HG03565 (cell line): Measurements from ENCODE around the gene L1TD1.
"Not testable (repeated sequence)": the region's sequence is repeated elsewhere in the genome, so short reads cannot be mapped to it uniquely, and the experiment has no call there.

Source experiments
- ATAC-seq: cut with Tn5 transposase; IDR thresholded peaks from one replicate; pipeline ENCODE4 v1.9.1; 2021; ENCODE audit warnings: mild to moderate bottlenecking, moderate library complexity; ENCODE audit not compliant: unreplicated experiment

The L1TD1 gene

GRCh38 chr1:62198069-62198780 is 3.6 kb downstream of the L1TD1 start:
- no peak for ATAC-seq

GRCh38 chr1:62198781-62199125 is 4.1 kb downstream of the L1TD1 start:
- no peak for ATAC-seq

- no peak for ATAC-seq
Measured at GRCh38 chr1:62207187-62207586, 12.5 kb downstream of the L1TD1 start.

DNA sequence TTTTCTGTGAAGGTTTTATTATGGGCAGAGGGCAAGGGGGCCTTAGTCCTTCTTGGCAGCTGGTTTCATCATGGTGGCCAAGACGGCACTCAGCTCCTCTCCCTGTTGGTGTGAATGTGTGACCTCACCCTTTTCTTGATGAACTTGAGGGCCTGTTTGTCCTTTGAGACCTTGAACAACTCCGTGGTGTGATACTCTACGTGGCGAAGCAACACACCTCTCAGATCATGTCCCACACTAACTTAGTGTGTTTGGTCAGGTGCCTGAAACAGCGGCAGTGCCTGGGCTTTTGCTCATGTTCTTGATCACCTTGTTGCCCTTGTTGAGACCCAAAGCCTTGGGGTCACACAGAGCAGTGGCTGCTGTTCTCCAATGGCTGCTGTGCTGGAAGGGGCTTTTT is 13.4 kb downstream of the L1TD1 start:
- ATAC-seq: no peak

GRCh38 chr1:62208970-62209369 is 14.3 kb downstream of the L1TD1 start:
- ATAC-seq: no peak

- no peak for ATAC-seq
Measured at GRCh38 chr1:62209931-62210595, 15.4 kb downstream of the L1TD1 start.

DNA sequence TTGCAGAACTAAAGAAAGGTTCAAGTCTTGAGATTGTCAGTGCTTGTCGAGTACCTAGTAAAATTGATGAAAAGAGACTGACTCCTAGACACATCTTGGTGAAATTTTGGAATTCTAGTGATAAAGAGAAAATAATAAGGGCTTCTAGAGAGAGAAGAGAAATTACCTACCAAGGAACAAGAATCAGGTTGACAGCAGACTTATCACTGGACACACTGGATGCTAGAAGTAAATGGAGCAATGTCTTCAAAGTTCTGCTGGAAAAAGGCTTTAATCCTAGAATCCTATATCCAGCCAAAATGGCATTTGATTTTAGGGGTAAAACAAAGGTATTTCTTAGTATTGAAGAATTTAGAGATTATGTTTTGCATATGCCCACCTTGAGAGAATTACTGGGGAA is 16.3 kb downstream of the L1TD1 start:
- no peak for ATAC-seq

DNA sequence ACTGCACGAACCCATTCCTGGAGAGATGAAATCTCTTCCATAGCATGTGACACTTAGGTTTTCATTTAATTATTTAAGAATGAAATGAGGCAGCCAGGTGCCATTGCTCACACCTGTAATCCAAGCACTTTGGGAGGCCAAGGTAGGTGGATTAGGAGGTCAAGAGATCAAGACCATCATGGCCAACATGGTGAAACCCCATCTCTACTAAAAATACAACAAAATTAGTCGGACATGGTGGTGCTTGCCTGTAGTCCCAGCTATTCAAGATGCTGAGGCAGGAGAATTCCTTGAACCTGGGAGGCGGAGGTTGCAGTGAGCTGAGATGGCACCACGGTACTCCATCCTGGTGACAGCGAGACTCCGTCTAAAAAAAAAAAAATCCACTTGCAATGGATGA is 17.8 kb downstream of the L1TD1 start:
- no peak for ATAC-seq

GRCh38 chr1:62213075-62213914 is 18.6 kb downstream of the L1TD1 start:
- ATAC-seq: no peak

- ATAC-seq: no peak
Measured at GRCh38 chr1:62218604-62219003, 24.0 kb downstream of the L1TD1 start.

GRCh38 chr1:62220456-62220855 is 25.8 kb downstream of the L1TD1 start:
- ATAC-seq: not testable (repeated sequence)

DNA sequence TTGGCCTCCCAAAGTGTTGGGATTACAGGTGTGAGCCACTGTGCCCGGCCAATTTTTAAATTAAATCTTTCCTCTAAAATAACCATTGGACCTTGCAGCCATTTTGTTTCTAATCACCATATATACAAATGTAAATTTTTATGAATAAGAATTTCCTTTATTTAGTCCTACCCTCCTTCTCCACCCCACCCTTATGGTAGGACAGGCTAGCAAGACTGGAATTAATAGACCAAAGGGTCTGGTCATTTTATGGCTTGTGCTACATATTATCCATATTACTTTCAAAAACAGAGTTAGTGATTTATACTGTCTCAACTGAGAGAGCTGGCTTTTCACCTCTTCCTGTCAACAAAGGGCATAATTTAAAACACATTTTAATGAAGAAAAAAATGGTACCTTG is 26.5 kb downstream of the L1TD1 start:
- ATAC-seq: no peak

- no peak for ATAC-seq
Measured at GRCh38 chr1:62222321-62222720, 27.7 kb downstream of the L1TD1 start.

DNA sequence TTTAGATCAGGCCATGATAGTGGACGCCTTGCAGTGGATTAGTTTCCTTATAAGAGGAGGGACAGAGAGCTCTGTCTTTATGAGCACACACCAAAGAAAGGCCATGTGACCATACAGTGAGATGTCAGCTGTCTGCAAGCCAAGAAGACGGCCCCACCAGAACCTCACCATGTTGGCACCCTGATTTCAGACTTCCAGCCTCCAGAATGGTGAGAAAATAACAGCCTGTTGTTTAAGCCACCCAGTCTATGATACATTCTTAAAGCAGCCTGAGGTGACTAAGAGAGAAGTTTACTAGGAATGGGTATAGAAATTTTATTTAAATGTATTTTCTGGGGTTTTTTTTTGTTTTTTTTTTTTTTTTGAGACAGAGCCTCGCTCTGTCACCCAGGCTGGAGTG is 29.5 kb downstream of the L1TD1 start:
- no peak for ATAC-seq

DNA sequence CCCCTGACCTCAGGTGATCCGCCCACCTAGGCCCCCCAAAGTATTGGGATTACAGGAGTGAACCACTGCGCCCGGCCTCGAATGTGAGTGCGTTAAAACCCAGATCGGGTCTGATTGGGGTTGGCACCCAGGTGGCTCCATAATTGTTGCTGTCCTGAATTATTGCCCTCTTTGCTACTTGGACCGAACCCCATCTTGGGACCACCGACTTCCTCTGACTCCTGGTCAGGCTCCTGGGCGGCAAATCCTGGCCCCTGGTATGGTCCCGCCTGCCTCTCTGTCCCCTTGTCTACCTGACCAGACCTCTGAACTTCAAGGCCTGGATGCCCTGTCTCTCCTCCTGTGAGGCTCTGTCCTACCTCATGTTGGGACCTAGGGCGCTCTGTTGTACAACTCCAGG is 32.8 kb downstream of the L1TD1 start:
- ATAC-seq: no peak

DNA sequence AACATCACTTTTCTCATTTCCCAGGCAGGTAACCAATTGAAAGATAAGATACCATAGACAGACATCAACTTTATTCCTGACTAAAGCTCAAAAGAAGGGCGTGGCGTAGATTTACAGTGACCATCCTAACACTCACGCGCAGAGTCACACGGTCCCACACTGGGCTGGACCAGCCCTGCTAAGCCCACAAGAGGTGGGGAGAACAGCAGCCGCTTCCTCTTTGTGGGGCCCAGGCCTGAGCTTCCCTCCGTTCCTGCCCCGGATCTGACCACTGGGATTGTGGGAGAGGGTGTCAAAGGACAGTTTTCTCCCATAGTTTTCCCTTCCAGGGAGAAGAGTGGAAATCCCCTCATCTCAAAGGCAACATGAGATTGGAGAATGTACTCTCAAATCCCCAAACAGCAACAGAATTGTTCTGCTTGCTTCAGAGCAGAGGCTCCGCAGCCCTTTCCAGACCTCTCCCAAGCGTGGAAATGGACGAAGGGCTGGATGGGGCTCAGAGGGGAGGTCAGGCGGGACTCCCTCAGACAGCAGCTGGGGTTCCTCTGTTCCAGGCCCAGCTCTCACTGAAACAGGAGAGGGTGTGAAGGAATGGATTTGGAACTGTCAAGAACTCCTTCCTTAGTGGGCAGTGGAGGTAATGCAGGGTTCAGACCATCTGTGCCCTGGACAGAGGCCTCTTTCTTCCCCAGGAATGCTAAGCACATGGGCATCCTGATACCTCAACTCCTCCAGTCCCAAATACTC is 33.7 kb downstream of the L1TD1 start:
- no peak for ATAC-seq

- ATAC-seq: no peak
Measured at GRCh38 chr1:62228883-62229187, 34.2 kb downstream of the L1TD1 start.

DNA sequence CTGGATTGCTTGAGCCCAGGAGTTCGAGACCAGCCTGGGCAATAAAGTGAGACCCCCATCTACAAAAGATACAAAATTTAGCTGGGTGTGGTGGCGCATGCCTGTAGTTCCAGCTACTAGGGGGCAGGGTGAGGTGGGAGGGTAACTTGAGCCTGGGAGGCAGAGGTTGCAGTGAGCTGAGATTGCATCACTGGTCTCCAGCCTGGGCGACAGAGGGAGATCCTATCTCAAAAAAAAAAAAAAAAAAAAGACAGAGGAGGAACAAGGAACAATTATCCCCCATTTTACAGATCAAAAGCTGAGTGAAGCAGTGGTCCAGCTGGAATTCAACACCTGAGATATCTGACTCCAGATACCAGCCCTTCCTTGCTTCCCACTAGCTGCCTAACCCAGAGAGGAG is 34.8 kb downstream of the L1TD1 start:
- no peak for ATAC-seq

- ATAC-seq: no peak
Measured at GRCh38 chr1:62229932-62230331, 35.3 kb downstream of the L1TD1 start.

- no peak for ATAC-seq
Measured at GRCh38 chr1:62230718-62231117, 36.1 kb downstream of the L1TD1 start.

DNA sequence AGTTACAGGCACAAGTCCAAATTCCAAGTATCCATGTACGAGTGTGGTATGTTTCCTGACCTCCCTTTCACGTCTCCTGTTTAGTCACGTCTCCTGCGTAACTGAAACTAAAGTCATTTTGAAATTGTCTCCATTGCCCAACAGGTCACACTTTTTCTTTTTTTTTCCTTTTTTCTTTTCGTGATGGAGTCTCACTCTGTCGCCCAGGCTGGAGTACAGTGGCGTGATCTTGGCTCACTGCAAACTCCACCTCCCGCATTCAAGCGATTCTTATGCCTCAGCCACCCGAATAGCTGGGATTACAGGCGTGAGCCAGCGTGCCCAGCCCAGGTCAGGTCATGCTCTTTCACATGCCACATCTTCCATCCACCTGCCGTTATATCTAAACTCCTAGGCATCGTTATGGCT is 38.2 kb downstream of the L1TD1 start:
- ATAC-seq: no peak
